ENCODE measurements around the gene GDPD2.

DNA sequence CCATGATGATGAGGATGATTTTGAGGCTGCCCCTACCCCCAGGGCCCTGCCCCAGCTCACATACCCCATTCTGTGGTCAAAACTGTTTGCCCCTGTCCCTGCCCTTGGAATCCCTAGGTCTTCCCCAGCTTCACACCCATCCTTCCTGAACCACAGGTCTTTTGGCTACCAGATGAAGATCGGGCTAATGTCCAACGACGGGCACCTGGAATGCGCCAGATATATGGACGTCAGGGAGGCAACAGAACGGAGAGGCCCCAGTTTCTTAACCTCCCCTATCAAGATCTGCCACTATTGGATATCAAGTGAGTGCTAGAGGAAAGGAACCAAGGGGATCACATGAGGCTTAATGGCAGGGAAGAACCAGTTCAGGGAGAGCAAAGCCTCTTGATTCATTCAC lies 6.6 kb downstream of the GDPD2 start:
- TF ChIP-seq POLR2A (IDR thresholded peaks at IDR 0.05): no peak
- TF ChIP-seq, protein P1, sequence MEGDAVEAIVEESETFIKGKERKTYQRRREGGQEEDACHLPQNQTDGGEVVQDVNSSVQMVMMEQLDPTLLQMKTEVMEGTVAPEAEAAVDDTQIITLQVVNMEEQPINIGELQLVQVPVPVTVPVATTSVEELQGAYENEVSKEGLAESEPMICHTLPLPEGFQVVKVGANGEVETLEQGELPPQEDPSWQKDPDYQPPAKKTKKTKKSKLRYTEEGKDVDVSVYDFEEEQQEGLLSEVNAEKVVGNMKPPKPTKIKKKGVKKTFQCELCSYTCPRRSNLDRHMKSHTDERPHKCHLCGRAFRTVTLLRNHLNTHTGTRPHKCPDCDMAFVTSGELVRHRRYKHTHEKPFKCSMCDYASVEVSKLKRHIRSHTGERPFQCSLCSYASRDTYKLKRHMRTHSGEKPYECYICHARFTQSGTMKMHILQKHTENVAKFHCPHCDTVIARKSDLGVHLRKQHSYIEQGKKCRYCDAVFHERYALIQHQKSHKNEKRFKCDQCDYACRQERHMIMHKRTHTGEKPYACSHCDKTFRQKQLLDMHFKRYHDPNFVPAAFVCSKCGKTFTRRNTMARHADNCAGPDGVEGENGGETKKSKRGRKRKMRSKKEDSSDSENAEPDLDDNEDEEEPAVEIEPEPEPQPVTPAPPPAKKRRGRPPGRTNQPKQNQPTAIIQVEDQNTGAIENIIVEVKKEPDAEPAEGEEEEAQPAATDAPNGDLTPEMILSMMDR (IDR thresholded peaks at IDR 0.05): no peak

All from lower leg skin (tissue), 3 donors.